DND-41 (cell line): ENCODE measurements around the gene COL4A1.

Experiments
- ATAC-seq: fragments of 200-7000 bp; cut with Tn5 transposase; 3 replicates; pipeline ENCODE4 v1.9.1; 2021; ENCODE audit warnings: low read depth; ENCODE audit not compliant: insufficient read depth
- DNase-seq: peaks from one replicate; pipeline ENCODE4 v3.0.0-alpha.2; 2020
- H2AFZ ChIP-seq: 2 replicates; pipeline ENCODE4 v1.6.0; 2012; ENCODE audit warnings: low read depth, low read length
- H3K27ac ChIP-seq: 2 replicates; pipeline ENCODE4 v1.5.1; 2012; ENCODE audit warnings: low read length, inconsistent platforms
- H3K27me3 ChIP-seq: fragments of 200-600 bp; sonication (generic); 2 replicates; pipeline ENCODE4 v1.6.0; 2012; ENCODE audit warnings: low read length, mild to moderate bottlenecking, inconsistent platforms; ENCODE audit not compliant: insufficient read depth, poor library complexity
- H3K36me3 ChIP-seq: 2 replicates; pipeline ENCODE4 v1.5.1; 2012; ENCODE audit warnings: low read length, inconsistent platforms; ENCODE audit not compliant: insufficient read depth
- H3K4me1 ChIP-seq: 2 replicates; pipeline ENCODE4 v1.5.1; 2012; ENCODE audit warnings: mild to moderate bottlenecking, low read length; ENCODE audit not compliant: insufficient read depth
- H3K4me2 ChIP-seq: 2 replicates; pipeline ENCODE4 v1.6.0; 2012; ENCODE audit warnings: mild to moderate bottlenecking, moderate library complexity, low read length, inconsistent platforms; ENCODE audit not compliant: insufficient read depth
- H3K4me3 ChIP-seq, 2 experiments: fragments of 200-600 bp in 1 of 2; shearing (Covaris generic) in 1 of 2; 2 replicates each; pipeline ENCODE4 v1.5.1; 2012 to 2016; ENCODE audit warnings: inconsistent platforms in 2 of 2, low read length in 2 of 2, mild to moderate bottlenecking in 2 of 2, low read depth in 1 of 2, moderate library complexity in 1 of 2
- H3K79me2 ChIP-seq: 2 replicates; pipeline ENCODE4 v1.6.0; 2012; ENCODE audit warnings: low read length, inconsistent platforms; ENCODE audit not compliant: insufficient read depth
- H3K9ac ChIP-seq: 2 replicates; pipeline ENCODE4 v1.6.0; 2012; ENCODE audit warnings: low read depth, mild to moderate bottlenecking, inconsistent platforms, low read length, moderate library complexity
- H3K9me3 ChIP-seq: 2 replicates; pipeline ENCODE4 v1.5.1; 2012; ENCODE audit warnings: low read length, moderate library complexity, mild to moderate bottlenecking, inconsistent platforms; ENCODE audit not compliant: insufficient read depth, severe bottlenecking
- H4K20me1 ChIP-seq: 2 replicates; pipeline ENCODE4 v1.6.0; 2012; ENCODE audit warnings: low read length; ENCODE audit not compliant: insufficient read depth
- CTCF ChIP-seq: IDR thresholded peaks from 2 replicates; pipeline ENCODE4 v1.5.1; 2012; ENCODE audit warnings: borderline replicate concordance, low read length, moderate library complexity, mild to moderate bottlenecking; ENCODE audit not compliant: poor library complexity, severe bottlenecking; ENCODE audit errors: extremely low read depth
- EZH2 ChIP-seq: IDR thresholded peaks from 3 replicates; pipeline ENCODE4 v1.6.1; 2012; ENCODE audit warnings: borderline replicate concordance, low read depth, mild to moderate bottlenecking, moderate library complexity, low read length, inconsistent platforms; ENCODE audit not compliant: severe bottlenecking

Gene COL4A1

DNA sequence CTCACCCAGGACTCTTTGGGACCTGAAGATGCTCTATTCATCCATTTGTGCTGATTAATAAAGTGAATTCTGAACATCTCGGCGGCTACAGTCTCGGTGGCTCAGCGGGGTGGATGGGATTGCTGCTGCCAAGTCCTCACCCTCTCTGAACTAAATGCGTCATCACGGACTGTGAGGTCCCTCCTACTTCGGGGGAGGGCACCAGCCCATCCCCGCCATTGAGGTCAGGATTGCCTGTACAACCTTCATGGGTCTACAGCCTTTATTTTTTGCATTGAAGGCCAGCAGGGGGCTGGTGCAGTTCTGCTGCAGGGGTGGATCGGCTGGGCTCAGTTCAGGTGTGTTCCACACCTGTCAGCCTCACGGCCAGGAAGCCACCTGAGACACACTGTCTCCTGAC lies 181.8 kb downstream of the COL4A1 start:
- no peaks in the 10 kb centered on the region for H3K4me1 ChIP-seq
- no peak overlapping the region for H3K4me2 ChIP-seq
- DNase-seq = no peak
- H3K79me2 ChIP-seq = no peaks in the 10 kb centered on the region
- H4K20me1 ChIP-seq = no peaks in the 10 kb centered on the region
- no peak overlapping the region for H2AFZ ChIP-seq
- no peaks in the 10 kb centered on the region for H3K36me3 ChIP-seq
- H3K27ac ChIP-seq = no peak overlapping the region
- H3K27me3 ChIP-seq = peaks cover 16% of the 10 kb centered on the region
- H3K4me3 ChIP-seq = no peak overlapping the region
- no peak for TF ChIP-seq EZH2
- no peak for TF ChIP-seq CTCF
- no peak for ATAC-seq
- no peak overlapping the region for H3K9ac ChIP-seq
- no peaks in the 10 kb centered on the region for H3K9me3 ChIP-seq

DNA sequence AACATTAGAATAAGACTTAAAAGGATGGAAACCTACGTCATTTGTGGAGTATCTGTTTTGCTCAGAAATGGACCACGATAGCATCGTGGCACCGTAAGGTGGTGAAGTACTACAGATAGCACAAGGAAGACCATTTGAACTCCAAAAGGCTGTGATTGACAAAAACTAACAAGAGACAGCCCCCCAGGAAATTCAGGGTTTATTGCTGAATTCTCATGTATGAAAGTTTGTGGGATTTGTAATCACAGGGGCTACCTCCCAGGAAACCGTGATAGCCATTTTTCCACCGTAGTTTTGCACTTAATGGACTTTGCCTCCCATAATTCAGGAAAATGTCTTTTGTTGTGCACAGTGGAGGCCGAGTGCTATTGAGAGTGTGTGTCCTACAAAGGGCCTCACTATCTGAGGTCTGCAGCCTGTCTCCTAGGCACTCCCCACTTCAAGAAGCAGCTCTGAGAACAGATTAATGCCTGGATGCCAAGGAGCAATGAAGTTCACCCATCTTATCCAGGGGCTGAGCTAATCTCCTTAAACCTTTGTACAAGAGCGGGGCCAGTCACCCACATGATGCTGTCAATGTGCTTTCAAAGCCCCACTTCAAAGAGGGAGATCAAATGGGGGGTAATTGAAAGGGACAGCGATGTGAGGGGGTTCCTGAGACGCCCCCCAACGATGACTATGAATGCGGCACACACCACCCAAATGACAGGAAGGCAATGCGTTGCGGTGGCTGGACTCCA lies 182.6 kb downstream of the COL4A1 start:
- Histone ChIP-seq H3K9me3 (no peaks in the 10 kb centered on the region), H3K4me1 (no peaks in the 10 kb centered on the region), H3K4me3 (no peak overlapping the region), H3K4me2 (no peak overlapping the region), H3K36me3 (no peaks in the 10 kb centered on the region), H3K9ac (no peak overlapping the region), H3K79me2 (no peaks in the 10 kb centered on the region), H3K27ac (no peak overlapping the region), H2AFZ (no peak overlapping the region), H3K27me3 (peaks cover 16% of the 10 kb centered on the region), H4K20me1 (no peaks in the 10 kb centered on the region)
- DNase-seq (no peak), ATAC-seq (no peak)
- TF ChIP-seq CTCF = no peak
- no peak for TF ChIP-seq EZH2

DNA sequence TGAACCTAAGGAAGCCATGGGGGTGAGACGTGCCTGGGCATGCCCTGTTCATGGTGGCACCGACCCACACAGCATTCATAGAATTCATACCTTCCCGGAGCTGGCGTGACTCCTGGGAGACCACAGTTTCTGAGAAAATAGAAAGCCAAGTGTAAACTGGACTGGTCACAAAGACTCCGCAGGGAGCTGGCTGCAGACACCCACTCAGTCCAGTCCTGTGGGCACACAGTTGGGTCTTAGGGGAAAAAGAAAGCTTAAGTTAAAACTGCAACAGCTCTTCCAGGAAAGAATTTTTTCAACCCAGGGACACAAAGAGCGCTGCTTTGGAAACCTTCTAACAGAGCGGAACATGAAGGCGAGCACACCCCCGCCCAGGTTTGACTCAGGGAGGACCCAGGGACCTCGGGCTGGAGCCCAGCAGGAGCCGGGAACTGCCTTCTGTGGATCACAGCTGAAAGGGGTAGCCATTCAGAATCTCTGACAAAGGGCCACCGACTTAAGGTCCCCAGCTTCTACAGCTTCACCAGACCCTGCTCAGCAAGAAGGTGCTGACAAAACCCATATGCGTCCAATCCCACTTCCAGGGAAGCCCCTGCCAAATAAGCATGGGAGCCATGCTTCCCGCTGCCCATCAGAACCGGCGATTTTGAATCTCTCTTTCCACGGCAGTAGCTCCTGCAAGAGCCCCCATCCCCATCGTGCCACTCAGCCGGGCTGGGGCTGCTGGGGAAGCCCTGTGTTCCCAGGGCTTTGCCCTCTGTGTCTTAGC lies 183.7 kb downstream of the COL4A1 start:
- Histone ChIP-seq H3K27me3 (peaks cover 16% of the 10 kb centered on the region), H3K4me1 (no peaks in the 10 kb centered on the region), H3K27ac (no peak overlapping the region), H3K9ac (no peak overlapping the region), H3K9me3 (no peaks in the 10 kb centered on the region), H3K79me2 (no peaks in the 10 kb centered on the region), H2AFZ (no peak overlapping the region), H3K36me3 (no peaks in the 10 kb centered on the region), H3K4me3 (no peak overlapping the region), H3K4me2 (no peak overlapping the region), H4K20me1 (no peaks in the 10 kb centered on the region)
- DNase-seq (no peak), ATAC-seq (no peak)
- TF ChIP-seq EZH2 (no peak), CTCF (no peak)
